Lower leg skin (tissue), 4 donors: ENCODE results near the gene TXNDC5. TPM values are rescaled to one million over a fixed set of nuclear protein-coding genes. Genes with fewer than 3 reads are reported as not detected.

Experiments
- DNase-seq, 2 donors: peaks; one replicate each; pipeline ENCODE4 v3.0.0-alpha.2; 2019; ENCODE audit warnings: low spot score in 2 of 2
- H3K4me3 ChIP-seq: fragments of 200-600 bp; sonication (generic); 2 replicates; pipeline ENCODE4 v1.5.1; 2017; ENCODE audit warnings: mild to moderate bottlenecking, low read depth; ENCODE audit not compliant: poor library complexity, severe bottlenecking
- CTCF ChIP-seq, 3 donors: fragments of 450-650 bp; IDR thresholded peaks; one replicate each; pipeline ENCODE4 v1.5.1; 2016; ENCODE audit warnings: antibody characterized with exemption in 3 of 3, mild to moderate bottlenecking in 3 of 3, moderate library complexity in 2 of 3
- POLR2A ChIP-seq, 2 donors: fragments of 450-650 bp; IDR thresholded peaks; one replicate each; pipeline ENCODE4 v1.6.1; 2016 to 2017; ENCODE audit warnings: antibody characterized with exemption in 2 of 2, mild to moderate bottlenecking in 1 of 2, moderate library complexity in 1 of 2
- WGBS, 2 donors: methylation state at CpG; one replicate each; pipeline ENCODE4 v1.1.5; 2018; 5-methylcytosine and 5-hydroxymethylcytosine counted together
- intact Hi-C: fragments of 100-400 bp; cut with DNase I; formaldehyde crosslinking; loops from one replicate; pipeline ENCODE4 v1.15.0; 2023; ENCODE audit warnings: low total_unique reads
- total RNA-seq, 4 donors: library from RNA; depleted of rRNA; stranded (reverse); fragments of >200 nt; gene quantifications; one replicate each; pipeline ENCODE4 v1.1.0, GENCODE V29; 2016

The TXNDC5 gene
- total RNA-seq, 4 donors from 2014 or later, result 29.3 to 68.5 (median 44.1) TPM

DNA sequence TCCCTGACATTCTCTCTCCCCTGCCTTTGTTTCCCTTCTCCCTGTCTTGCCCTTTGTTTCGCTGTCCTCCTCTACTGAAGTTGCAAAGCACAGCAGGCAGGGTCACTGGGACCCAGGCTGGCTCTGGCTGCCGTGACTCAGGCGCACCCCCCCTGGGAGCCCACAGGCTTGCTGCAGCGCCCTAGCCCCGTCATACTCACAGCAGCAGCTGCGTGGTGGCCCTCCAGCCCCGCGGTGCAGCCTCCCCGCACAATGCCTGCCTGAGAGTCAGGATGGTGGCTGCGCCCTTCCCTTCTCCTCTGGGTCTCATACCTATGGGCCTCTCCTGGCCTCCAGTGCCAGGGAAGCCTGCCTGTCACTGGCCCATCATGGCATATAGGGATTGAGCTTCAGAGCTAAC, 41.7 kb downstream of the TXNDC5 start:
- TF ChIP-seq CTCF (IDR thresholded peaks at IDR 0.05) (no peak), POLR2A (IDR thresholded peaks at IDR 0.05) (no peak)
- 94 to 95% methylated on average over 9 to 10 of the region's 10 CpGs for WGBS, 2 donors
- no peak for DNase-seq
- intact Hi-C loops, result no loop called here
- no peak overlapping the region for H3K4me3 ChIP-seq

DNA sequence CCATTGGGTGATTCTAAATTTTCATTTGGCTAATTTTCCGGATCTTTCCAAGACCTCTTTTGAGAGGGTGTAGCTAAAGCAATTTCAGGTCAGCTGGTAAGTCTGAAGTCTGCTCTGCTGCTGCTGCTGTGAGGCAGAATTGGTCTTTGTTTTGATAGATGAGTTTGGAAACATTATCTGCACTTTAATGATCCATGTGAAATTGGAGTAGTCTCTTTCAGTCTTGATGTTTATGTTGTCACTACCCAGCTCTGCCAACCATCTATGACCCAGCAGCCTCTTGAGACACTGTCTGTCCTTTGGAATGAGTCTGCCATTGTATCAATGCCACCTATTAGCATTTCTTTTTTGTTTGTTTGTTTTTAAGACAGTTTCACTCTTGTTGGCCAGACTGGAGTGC, 44.1 kb downstream of the TXNDC5 start:
- no peak overlapping the region for H3K4me3 ChIP-seq
- TF ChIP-seq CTCF (IDR thresholded peaks at IDR 0.05), result no peak
- no peak for TF ChIP-seq POLR2A (IDR thresholded peaks at IDR 0.05)
- intact Hi-C loops, result no loop called here
- WGBS, 2 donors, result 71 to 89% methylated on average over 1 of the region's 1 CpG
- no peak for DNase-seq

DNA sequence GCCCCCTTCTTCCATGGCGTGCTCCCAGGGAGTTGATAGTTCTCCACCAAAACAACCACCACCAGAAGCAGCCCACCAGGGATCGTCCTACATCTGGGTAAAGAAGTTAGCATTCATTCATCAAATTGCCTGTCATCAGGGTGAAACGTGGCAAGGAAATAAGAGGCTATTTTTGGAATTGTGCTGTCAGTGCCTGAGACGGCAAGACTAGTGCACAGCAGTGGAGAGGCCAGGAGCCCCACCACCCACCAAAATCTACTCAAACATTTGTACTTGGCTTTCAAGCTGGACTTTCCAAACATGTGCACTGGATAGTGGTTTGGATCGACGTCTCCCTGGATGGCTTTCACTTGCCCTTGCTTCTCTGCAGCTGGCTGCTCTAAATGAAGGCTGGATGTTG, 44.8 kb downstream of the TXNDC5 start:
- intact Hi-C loops, result no loop called here
- H3K4me3 ChIP-seq, result no peak overlapping the region
- TF ChIP-seq CTCF (IDR thresholded peaks at IDR 0.05), result no peak
- no peak for TF ChIP-seq POLR2A (IDR thresholded peaks at IDR 0.05)
- DNase-seq, result no peak
- WGBS, 2 donors, result 41 to 58% methylated on average over 6 of the region's 6 CpGs

GRCh38 chr6:7859591-7859990, 51.0 kb downstream of the TXNDC5 start:
- WGBS, 2 donors, result 75 to 76% methylated on average over 6 of the region's 6 CpGs
- H3K4me3 ChIP-seq, result no peak overlapping the region
- no peak for DNase-seq
- TF ChIP-seq POLR2A (IDR thresholded peaks at IDR 0.05) (no peak), CTCF (IDR thresholded peaks at IDR 0.05) (no peak)
- intact Hi-C loops, result no loop called here

- H3K4me3 ChIP-seq, result no peak overlapping the region
- intact Hi-C loops, result no loop called here
- DNase-seq, result no peak
- TF ChIP-seq POLR2A (IDR thresholded peaks at IDR 0.05) (no peak), CTCF (IDR thresholded peaks at IDR 0.05) (no peak)
These were observed 58.8 kb downstream of the TXNDC5 start for GRCh38 chr6:7851780-7852179.

GRCh38 chr6:7848229-7848628, 62.4 kb downstream of the TXNDC5 start:
- intact Hi-C loops, result no loop called here
- no peak for DNase-seq
- 90 to 92% methylated on average over 4 of the region's 4 CpGs for WGBS, 2 donors
- no peak overlapping the region for H3K4me3 ChIP-seq
- TF ChIP-seq CTCF (IDR thresholded peaks at IDR 0.05) (no peak), POLR2A (IDR thresholded peaks at IDR 0.05) (no peak)
